K562 treated with DMSO at 1 percent for 48 hours (cell line): ENCODE results near the gene MROH7. TPM values are rescaled to one million over a fixed set of nuclear protein-coding genes. Genes with fewer than 3 reads are reported as not detected.

Experiments used
- total RNA-seq: library from RNA; unstranded; fragments of 300-600 nt; gene quantifications from 2 replicates; pipeline ENCODE4 v1.2.3, GENCODE V29; 2022; ENCODE audit warnings: low replicate concordance; ENCODE audit errors: extremely low read depth

MROH7 gene
- total RNA-seq: not detected in 2 replicates

DNA sequence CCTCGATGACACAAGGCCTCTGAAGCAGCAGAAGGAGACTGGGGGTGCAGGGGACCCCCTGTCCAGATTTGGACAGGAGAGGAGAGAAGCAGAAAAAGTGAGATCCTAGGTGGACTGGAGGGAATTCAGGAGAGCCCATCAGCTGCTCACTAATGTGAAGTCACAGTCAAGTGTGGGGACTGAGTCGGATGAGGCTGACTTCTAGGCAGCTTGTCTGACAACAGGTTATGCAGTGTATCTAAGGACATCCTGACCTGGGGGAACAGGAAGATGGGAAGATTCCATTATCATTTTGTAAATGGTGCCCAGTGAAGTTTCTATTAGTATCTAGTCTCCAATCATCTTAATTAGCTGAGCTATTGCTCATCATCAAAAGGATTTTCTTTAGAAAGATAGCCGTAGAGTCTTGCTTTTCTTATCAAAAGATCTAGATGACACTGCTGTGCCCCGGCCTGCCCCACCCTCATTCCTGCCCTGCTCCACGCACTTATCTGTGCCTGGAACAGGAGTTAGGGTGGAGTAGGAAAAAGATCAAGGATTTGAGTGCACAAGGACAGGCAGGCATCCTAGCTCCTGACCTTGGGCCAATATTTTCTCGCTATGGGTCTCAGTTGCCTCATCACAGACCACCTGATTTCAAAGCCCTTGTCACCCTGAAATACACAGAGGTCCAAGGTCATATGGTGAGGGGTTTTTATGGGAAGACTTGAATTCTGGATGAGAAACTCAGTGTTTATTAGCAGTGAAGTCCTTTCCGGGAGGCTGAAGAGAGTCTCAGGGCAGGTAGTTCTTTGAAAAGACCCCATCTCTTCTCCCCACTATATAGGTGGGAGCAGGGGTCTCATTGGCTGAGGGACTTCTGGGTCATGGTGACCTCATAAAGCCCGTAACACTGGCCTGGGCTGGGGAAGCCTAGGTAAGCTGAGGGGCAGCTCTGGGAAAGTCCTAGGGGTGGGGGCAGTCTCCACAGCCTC, at the start of gene MROH7:
Gene MROH7 (plus strand): TSS at position 924 of the 974 bp plus-strand sequence. CDS start 11,141 bp downstream, outside the sequence.

DNA sequence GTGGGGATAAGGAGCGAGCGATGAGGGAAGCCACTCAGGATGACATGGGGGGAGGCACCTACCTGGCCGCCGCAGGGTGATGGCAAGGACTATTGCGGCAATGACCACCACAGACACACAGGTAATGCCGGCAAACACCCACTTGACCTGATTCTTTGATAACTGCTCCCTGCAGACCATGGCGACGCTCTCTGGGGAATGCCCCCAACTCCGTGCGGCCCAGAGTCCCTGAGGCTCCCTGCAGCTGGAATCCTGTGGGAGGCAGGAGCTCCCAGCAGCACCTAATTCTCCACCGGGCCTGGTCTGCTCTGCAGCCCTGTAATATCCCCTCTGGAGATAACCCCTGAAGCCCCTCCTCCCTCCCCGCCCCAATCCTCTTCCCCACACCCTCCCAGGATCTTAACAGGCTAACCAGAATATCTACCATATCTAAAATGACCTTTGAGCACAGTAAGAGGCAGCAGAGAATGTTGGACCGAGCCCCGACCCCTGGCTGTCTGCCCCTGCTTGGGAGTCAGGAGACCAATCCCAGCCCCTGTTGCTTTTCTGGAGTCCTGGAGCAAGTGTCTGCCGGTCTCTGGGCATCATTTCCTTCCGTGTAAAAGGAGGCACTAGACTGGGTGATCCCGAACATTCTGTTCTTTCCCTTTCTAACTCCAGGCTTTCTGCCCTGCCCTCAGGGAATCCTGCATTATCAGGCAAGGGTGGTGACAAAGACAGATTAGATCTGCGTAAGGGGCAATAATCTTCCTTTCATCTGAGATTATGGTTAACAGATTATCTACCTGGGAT, 18.2 kb upstream of the MROH7 start, which contains the start of gene FAM151A:
Gene FAM151A (minus strand): TSS at position 310 of the 792 bp plus-strand sequence. CDS start 130 bp downstream, at position 180.

DNA sequence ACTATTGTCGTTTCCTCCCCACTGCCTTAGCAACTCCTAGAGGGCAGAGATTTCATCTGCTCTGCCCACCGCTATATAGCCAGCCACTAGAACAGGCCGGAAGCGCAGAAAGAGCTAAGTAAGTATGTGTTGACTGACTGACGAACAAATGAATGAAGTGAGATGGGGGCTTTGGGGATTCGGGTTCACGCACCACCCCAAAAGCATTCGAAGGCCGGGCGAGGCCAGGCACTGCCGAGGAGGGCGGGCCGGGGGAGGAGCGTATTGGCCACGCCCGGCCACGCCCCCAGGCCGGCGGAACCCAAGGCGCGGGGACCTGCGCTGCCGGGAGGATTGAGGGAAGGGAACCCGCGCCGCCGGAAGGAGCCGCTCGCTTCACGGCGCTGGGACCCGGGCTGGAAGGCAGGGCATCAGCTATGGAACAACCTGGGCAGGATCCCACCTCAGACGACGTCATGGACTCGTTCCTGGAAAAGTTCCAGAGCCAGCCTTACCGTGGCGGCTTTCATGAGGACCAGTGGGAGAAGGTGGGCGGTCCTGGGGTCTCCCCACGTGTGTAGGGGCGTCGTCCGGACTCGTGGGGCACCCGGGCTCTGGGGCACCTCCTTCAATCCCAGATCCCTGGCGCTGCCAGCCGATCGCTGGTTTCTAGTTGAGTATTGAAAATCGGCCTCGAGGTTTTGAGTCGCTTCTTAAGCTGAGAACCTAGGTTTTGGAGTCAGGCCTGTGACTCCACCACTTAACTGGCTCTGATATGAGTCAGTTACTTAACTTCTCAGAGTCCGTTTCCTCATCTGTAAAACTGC, 74.1 kb downstream of the MROH7 start, which contains the start of gene TTC4:
Gene TTC4 (plus strand): TSS at position 369 of the 806 bp plus-strand sequence. CDS start 48 bp downstream, at position 417.

Other genes starting within 250 kb of the MROH7 start
- not detected in 2 replicates for gene SSBP3, start 235.4 kb upstream of the MROH7 start, total RNA-seq
- gene ACOT11, start 93.6 kb upstream of the MROH7 start, total RNA-seq: not detected in 2 replicates
- not detected in 2 replicates for gene FAM151A, start 18.3 kb upstream of the MROH7 start, total RNA-seq
- gene TTC4, start 74.1 kb downstream of the MROH7 start, total RNA-seq: not detected in 2 replicates
- not detected in 2 replicates for gene PARS2, start 122.7 kb downstream of the MROH7 start, total RNA-seq
- not detected in 2 replicates for gene TTC22, start 159.5 kb downstream of the MROH7 start, total RNA-seq
- gene DHCR24, start 245.4 kb downstream of the MROH7 start, total RNA-seq: 188 TPM in 1 of 2 replicates, not detected in the other